Breast epithelium (tissue), 4 donors: Measurements from ENCODE around the gene GSTO2. TPM values are rescaled to one million over a fixed set of nuclear protein-coding genes. Genes with fewer than 3 reads are reported as not detected.

ENCODE experiments used
- DNase-seq, 2 donors: peaks; one replicate each; pipeline ENCODE4 v3.0.0-alpha.2; 2019; ENCODE audit warnings: low spot score in 2 of 2
- H3K27ac ChIP-seq, 2 donors: fragments of 200-600 bp; sonication (generic) in 1 of 2; one replicate each; pipeline ENCODE4 v1.5.1; 2016 to 2019; ENCODE audit warnings: mild to moderate bottlenecking in 1 of 2
- H3K27me3 ChIP-seq, 2 donors: fragments of 200-600 bp; sonication (generic) in 1 of 2; one replicate each; pipeline versions ENCODE4 v1.5.1 to v1.6.0; 2017 to 2019; ENCODE audit warnings: control low read depth in 1 of 2, mild to moderate bottlenecking in 1 of 2
- H3K36me3 ChIP-seq: fragments of 200-600 bp; one replicate; pipeline ENCODE4 v1.5.1; 2019
- H3K4me1 ChIP-seq, 2 donors: fragments of 200-600 bp; sonication (generic); one replicate each; pipeline ENCODE4 v1.5.1; 2016 to 2019; ENCODE audit warnings: control low read depth in 1 of 2
- H3K4me3 ChIP-seq, 3 donors: fragments of 200-600 bp; sonication (generic); 1 replicate in 2 of 3; 2 replicates in 1 of 3; pipeline ENCODE4 v1.5.1; 2016 to 2019; ENCODE audit warnings: mild to moderate bottlenecking in 3 of 3, moderate library complexity in 2 of 3
- H3K9me3 ChIP-seq, 2 donors: fragments of 200-600 bp; sonication (generic) in 1 of 2; one replicate each; pipeline ENCODE4 v1.5.1; 2016 to 2019; ENCODE audit warnings: control low read depth in 1 of 2
- POLR2A ChIP-seq: fragments of 450-650 bp; IDR thresholded peaks from one replicate; pipeline ENCODE4 v1.6.1; 2016; ENCODE audit warnings: antibody characterized with exemption, mild to moderate bottlenecking, moderate library complexity
- POLR2AphosphoS5 ChIP-seq, 3 donors: sonication (generic); formaldehyde crosslinking; IDR thresholded peaks; one replicate each; pipeline ENCODE4 v1.6.1; 2017; ENCODE audit warnings: antibody characterized with exemption in 3 of 3
- intact Hi-C: fragments of 100-400 bp; cut with DNase I; formaldehyde crosslinking; loops from one replicate; pipeline ENCODE4 v1.15.1; 2023; ENCODE audit warnings: low total_unique reads
- total RNA-seq, 3 donors: library from RNA; depleted of rRNA; stranded (reverse); fragments of >200 nt; gene quantifications; one replicate each; pipeline ENCODE4 v1.1.0, GENCODE V29; 2016
- TF ChIP-seq, protein P1 (sequence below), 3 donors: fragments of 450-650 bp; IDR thresholded peaks; one replicate each; pipeline ENCODE4 v1.5.1; 2016 to 2017; ENCODE audit warnings: antibody characterized with exemption in 3 of 3, mild to moderate bottlenecking in 3 of 3, moderate library complexity in 3 of 3

The GSTO2 gene
- total RNA-seq, 3 donors from 2014 or later, result 0.48 to 22.5 (median 14.1) TPM

DNA sequence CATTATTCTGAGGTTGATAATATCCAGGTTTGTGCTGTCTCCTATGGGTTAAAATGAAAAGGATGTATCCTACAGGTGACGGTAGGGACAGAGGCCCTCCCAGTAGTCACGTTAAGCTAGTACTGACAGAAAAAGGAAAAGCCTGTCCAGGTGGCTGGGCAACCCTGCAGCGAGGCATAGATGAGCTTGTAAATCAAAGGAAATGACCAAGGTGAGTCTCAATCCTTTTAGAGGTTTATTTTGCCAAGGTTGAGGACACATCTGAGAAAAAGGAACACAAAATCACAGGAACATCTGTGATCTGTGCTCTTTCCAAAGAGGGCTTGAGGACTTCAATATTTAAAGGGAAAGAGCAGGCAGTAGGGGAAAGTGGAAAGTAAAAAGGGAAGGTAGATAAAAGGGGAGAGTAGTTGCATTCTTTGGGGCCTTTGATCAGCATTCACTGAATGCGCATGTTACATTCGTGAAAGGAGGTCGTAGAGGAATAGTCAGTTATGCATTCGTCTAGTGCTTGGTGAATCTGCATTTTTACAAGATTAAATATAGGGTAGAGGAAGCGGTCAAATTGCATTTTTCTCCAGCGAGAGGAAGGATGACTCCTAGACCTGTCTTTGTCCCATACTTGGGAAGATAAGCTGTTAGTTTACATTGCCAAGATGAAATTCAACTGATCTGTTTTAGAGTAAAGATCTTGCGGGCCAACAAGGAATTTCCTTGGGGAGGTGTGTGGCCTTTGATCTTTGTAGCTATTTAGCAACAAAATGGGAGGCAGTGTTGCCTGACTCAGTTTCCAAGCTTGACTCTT lies 15.2 kb upstream of the GSTO2 start:
- H3K36me3 ChIP-seq, result no peaks in the 10 kb centered on the region
- H3K27me3 ChIP-seq, result no peaks in the 10 kb centered on the region
- intact Hi-C loops, result no loop called here
- TF ChIP-seq POLR2A, result no peak
- TF ChIP-seq, protein P1, sequence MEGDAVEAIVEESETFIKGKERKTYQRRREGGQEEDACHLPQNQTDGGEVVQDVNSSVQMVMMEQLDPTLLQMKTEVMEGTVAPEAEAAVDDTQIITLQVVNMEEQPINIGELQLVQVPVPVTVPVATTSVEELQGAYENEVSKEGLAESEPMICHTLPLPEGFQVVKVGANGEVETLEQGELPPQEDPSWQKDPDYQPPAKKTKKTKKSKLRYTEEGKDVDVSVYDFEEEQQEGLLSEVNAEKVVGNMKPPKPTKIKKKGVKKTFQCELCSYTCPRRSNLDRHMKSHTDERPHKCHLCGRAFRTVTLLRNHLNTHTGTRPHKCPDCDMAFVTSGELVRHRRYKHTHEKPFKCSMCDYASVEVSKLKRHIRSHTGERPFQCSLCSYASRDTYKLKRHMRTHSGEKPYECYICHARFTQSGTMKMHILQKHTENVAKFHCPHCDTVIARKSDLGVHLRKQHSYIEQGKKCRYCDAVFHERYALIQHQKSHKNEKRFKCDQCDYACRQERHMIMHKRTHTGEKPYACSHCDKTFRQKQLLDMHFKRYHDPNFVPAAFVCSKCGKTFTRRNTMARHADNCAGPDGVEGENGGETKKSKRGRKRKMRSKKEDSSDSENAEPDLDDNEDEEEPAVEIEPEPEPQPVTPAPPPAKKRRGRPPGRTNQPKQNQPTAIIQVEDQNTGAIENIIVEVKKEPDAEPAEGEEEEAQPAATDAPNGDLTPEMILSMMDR (IDR thresholded peaks at IDR 0.05), result no peak
- no peak for TF ChIP-seq POLR2AphosphoS5 (IDR thresholded peaks at IDR 0.05)
- DNase-seq, result no peak
- peak overlapping the region; percentile 92 to 99 for H3K27ac ChIP-seq
- peak overlapping the region; percentile 69 to 95 (median 93) for H3K4me3 ChIP-seq
- no peaks in the 10 kb centered on the region for H3K4me1 ChIP-seq
- H3K9me3 ChIP-seq, result no peaks in the 10 kb centered on the region

DNA sequence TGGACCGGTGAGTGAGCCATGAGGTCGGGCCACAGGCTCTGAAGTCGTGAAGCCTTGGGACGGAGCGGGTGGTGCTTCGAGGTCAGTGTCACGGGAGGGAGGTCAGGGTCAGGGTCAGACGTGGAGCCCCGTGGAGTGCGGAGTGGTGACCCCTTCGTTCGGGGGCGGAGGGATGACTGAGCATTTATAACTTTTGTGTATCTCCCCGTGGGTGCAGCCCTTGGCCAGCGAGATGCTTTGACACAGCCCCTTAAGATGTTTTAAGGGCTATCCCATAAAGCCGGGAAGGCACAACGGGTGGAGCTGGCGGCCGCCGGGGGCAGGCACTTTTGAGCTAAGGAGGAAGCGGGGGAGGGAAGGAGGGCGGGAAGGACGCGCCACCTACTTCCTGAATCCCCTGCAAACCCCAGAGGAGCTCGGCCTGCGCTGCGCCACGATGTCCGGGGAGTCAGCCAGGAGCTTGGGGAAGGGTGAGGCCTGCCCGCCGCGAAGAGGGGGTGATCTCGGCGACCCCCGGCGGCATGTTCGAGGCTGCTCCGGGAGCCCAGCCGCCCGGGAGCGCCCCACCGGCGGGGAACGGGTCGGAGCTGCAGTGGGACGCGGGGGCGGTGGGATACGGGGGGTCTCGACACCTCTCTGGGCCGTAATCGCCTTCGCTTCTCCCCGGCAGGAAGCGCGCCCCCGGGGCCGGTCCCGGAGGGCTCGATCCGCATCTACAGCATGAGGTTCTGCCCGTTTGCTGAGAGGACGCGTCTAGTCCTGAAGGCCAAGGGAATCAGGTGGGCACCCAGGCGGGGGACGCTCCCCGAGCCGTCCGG lies 14.3 kb upstream of the GSTO2 start, which contains the start of gene GSTO1:
TSS of gene GSTO1 (plus strand) at position 400 of the 818 bp plus-strand sequence. CDS start at position 437, 37 bp downstream.
- intact Hi-C loops, result no loop called here
- TF ChIP-seq, protein P1 (IDR thresholded peaks at IDR 0.05), result no peak
- TF ChIP-seq POLR2A (peak; percentile 55), POLR2AphosphoS5 (IDR thresholded peaks at IDR 0.05) (peak; percentile 80 to 87 (median 85))
- Histone ChIP-seq H3K9me3 (no peaks in the 10 kb centered on the region), H3K4me1 (no peaks in the 10 kb centered on the region), H3K27ac (peak within 1 kb of the TSS; percentile 92 to 99), H3K27me3 (no peaks in the 10 kb centered on the region), H3K4me3 (peak within 1 kb of the TSS; percentile 69 to 95 (median 93)), H3K36me3 (no peaks in the 10 kb centered on the region)
- peak; percentile 74 to 76 for DNase-seq

DNA sequence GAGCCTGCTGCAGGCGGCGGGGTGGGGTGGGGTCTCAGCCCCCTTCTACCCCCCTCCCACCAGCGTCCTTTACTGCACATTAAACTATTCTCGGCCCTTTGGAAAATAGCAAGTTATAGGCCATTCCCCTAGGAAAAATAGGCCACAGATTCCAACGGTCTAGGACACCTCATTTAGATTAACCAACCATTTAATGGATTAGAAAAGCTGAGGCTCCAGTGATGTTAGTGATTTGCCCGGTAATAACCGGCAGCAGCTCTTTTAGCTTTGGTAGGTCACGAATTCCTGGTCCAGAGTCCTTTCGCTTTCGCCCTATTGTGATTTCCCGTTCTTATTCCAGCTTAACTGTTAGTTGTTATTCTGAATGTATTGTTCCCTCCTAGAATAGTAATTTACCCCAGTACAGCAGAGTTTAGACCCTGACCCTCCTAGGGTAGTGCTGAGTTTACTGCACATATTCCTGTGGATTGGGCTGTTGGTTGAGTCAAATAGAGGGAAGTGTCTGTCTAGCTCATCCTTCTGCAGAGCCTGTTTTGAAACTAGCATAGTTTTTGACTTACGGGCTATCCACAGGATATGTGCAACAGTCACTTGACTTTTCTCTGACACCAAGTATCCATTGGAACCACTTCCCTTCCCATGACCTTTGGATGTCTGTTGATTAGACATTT lies 13.5 kb upstream of the GSTO2 start:
- intact Hi-C loops, result no loop called here
- H3K27ac ChIP-seq, result peak overlapping the region; percentile 92 to 99
- H3K4me3 ChIP-seq, result peak overlapping the region; percentile 69 to 95 (median 93)
- H3K9me3 ChIP-seq, result no peaks in the 10 kb centered on the region
- H3K4me1 ChIP-seq, result no peaks in the 10 kb centered on the region
- H3K36me3 ChIP-seq, result no peaks in the 10 kb centered on the region
- no peaks in the 10 kb centered on the region for H3K27me3 ChIP-seq
- TF ChIP-seq POLR2AphosphoS5 (IDR thresholded peaks at IDR 0.05) (peak in 2 of 3 donors; percentile 51 to 71), POLR2A (peak; percentile 43)
- TF ChIP-seq, protein P1 (IDR thresholded peaks at IDR 0.05), result no peak
- no peak for DNase-seq

DNA sequence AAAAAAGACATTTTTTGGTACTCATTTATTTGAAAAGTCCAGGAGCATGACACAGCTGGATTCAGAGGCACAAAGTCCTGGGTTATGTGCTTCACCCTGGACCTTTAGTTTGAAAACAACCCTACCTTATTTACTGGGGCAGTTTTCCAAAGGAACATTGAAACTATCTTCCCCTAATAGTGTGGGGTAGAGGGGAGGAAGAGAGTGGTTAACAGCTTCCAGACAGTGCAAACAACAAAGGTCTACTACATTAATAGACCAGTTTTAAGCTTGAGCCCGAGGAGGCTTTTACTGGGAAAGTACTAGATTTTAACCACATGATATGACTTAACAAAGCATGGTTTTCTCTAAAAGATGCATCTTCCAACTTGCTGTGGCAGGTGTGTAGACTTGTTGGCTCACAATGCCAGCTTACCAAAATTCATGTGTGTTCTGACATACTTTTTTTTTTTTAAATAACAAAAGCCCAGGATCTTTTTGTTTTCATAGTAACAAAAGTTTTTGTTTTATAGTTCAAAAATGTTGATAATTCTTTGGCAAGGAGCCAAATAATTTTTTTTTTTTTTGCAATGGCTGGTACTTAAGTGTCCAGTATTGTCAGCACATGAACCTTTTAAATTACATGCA lies 12.5 kb upstream of the GSTO2 start:
- no peaks in the 10 kb centered on the region for H3K4me1 ChIP-seq
- H3K4me3 ChIP-seq, result peak overlapping the region; percentile 69 to 95 (median 93)
- no peak for DNase-seq
- H3K9me3 ChIP-seq, result no peaks in the 10 kb centered on the region
- intact Hi-C loops, result no loop called here
- H3K36me3 ChIP-seq, result no peaks in the 10 kb centered on the region
- peak overlapping the region; percentile 92 to 99 for H3K27ac ChIP-seq
- TF ChIP-seq POLR2A, result no peak
- TF ChIP-seq, protein P1 (IDR thresholded peaks at IDR 0.05), result no peak
- TF ChIP-seq POLR2AphosphoS5 (IDR thresholded peaks at IDR 0.05), result no peak
- no peaks in the 10 kb centered on the region for H3K27me3 ChIP-seq
